ENCODE results near the gene RAD51B. TPM values are rescaled to one million over a fixed set of nuclear protein-coding genes. Genes with fewer than 3 reads are reported as not detected.

Gene RAD51B
- total and polyA plus RNA-seq, 9 of the 15 experiments (the other 6 are each of a cell fraction or from before 2014, with no cell fraction given) = 8.5 to 17.3 (median 11.3) TPM

DNA sequence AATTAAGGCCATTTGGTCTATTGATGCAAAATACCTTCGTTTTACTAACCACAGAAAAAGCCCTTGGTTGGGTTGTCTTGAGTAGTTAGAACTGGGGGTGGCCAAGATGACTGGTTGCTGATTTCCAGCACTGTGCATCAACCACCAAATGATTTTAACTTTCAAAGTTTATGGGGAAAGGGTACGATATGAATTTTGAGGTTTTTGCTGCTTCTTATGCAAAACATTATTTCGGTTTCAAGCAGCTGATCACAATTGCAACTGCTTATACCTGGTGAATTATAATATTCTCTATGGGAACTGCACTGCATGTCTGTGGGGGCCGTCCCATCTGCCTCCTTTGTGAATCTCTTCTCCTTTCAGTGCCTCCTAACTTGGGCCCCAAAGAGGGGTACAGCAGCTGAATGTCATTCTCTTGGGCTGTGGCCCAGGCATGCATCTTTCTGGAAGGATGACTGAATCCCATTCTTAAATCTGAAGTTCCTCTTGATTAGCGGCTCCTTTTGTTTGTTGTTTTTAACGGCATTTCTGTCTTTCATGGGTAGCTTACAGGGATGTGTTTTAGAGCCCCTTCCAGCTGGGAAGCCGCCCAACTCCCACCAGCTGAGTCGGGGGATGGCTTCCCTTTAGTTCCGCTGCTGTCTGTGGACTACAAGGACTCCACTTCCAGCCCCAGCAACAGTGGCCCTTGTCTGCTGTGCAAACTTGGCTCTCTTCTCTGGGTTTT, 493.5 kb downstream of the RAD51B start:
- no TSS peak for BruUV-seq (replicated peaks)
- DNase-seq (ENCODE audit: extremely low read depth in 1 of 4, low spot score in 3 of 4) (no peak), ATAC-seq (no peak), FAIRE-seq (no peak)
- Histone ChIP-seq H4K20me1 (replicated peaks; ENCODE audit: control insufficient read depth, insufficient read depth, low read length) (no peaks in the 10 kb centered on the region), H3K79me2 (ENCODE audit: control insufficient read depth, insufficient read depth, low read length) (no peaks in the 10 kb centered on the region), H3K9me1 (ENCODE audit: control insufficient read depth, insufficient read depth, low read length) (no peaks in the 10 kb centered on the region), H3K27ac (ENCODE audit: extremely low read depth, low read depth, low read length) (no peak overlapping the region), H3K36me3 (ENCODE audit: control insufficient read depth, insufficient read depth, low read length) (no peaks in the 10 kb centered on the region), H3K9ac (ENCODE audit: insufficient read depth in 1 of 2, low read depth in 2 of 2, low read length in 2 of 2) (no peak overlapping the region), H3K9me3 (replicated peaks; ENCODE audit: control insufficient read depth, insufficient read depth, low read depth, low read length) (no peaks in the 10 kb centered on the region), H3K4me2 (ENCODE audit: insufficient read depth, low read length) (no peak overlapping the region), H3K27me3 (ENCODE audit: control insufficient read depth in 2 of 2, insufficient read depth in 2 of 2, low read length in 2 of 2) (no peaks in the 10 kb centered on the region), H2AFZ (ENCODE audit: low read depth, low read length) (no peak overlapping the region), H3K4me3 (no peak overlapping the region), H3K4me1 (replicated peaks in 1 of 2; ENCODE audit: control insufficient read depth in 2 of 2, insufficient read depth in 2 of 2, low read length in 2 of 2) (no peaks in the 10 kb centered on the region; a peak in 1 of 5 replicates)
- CTCF ChIA-PET (ENCODE audit: low intra/inter-chr PET ratio) = no interaction called here
- intact Hi-C loops (cut with micrococcal nuclease) (no loop called here), in situ Hi-C loops (cut with MboI) (no loop called here)
- POLR2A ChIA-PET = interaction anchor here (0.6 to 2.0 kb wide), 2 partner anchors 9 to 48 kb away, joined by 3 to 4 read pairs; no protein-coding TSS in a partner anchor
- no peak for TF ChIP-seq ARID2 (IDR thresholded peaks at IDR 0.05)
- TF ChIP-seq, protein P1, sequence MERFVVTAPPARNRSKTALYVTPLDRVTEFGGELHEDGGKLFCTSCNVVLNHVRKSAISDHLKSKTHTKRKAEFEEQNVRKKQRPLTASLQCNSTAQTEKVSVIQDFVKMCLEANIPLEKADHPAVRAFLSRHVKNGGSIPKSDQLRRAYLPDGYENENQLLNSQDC (CRISPR knock-in tag; IDR thresholded peaks at IDR 0.05) = no peak
- no peak for TF ChIP-seq ZNF766 (CRISPR knock-in tag; conservative IDR thresholded peaks at IDR 0.05)
- no peak for TF ChIP-seq FOXJ2 (tag; IDR thresholded peaks at IDR 0.05)
- no peak for TF ChIP-seq RCOR1 (IDR thresholded peaks at IDR 0.05; ENCODE audit: borderline replicate concordance in 1 of 2, low read depth in 2 of 2, low read length in 2 of 2)
- no peak for TF ChIP-seq SIRT6 (IDR thresholded peaks at IDR 0.05; ENCODE audit: low read depth, low read length)
- TF ChIP-seq, protein P2, sequence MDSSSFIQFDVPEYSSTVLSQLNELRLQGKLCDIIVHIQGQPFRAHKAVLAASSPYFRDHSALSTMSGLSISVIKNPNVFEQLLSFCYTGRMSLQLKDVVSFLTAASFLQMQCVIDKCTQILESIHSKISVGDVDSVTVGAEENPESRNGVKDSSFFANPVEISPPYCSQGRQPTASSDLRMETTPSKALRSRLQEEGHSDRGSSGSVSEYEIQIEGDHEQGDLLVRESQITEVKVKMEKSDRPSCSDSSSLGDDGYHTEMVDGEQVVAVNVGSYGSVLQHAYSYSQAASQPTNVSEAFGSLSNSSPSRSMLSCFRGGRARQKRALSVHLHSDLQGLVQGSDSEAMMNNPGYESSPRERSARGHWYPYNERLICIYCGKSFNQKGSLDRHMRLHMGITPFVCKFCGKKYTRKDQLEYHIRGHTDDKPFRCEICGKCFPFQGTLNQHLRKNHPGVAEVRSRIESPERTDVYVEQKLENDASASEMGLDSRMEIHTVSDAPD (CRISPR knock-in tag; IDR thresholded peaks at IDR 0.05) = no peak
- TF ChIP-seq KLF1 (tag; IDR thresholded peaks at IDR 0.05) = no peak
- 63% methylated on average over 8 of the region's 9 CpGs for WGBS (ENCODE audit: insufficient coverage, low coverage, missing lambda C conversion rate)

All from K562 (cell line).